ENCODE data around the gene COL6A2.

The COL6A2 gene

DNA sequence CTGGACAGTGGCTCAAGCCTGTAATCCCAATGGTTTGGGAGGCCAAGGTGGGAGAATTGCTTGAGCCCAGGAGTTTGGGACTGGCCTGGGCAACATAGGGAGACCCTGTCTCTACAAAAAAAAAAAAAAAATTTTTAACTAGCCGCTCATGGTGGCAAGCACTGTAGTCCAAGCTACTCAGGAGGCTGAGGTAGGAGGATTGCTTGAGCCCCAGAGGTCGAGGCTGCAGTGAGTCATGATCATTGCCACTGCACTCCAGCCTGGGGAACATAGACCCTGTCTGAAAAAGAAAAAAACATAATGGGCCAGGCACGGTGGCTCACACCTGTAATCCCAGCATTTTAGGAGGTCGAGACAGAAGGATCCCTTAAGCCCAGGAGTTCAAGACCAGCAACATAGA, 81.0 kb downstream of the COL6A2 start:
- no peak for DNase-seq (ENCODE audit: low read depth)
- TF ChIP-seq, protein P1, sequence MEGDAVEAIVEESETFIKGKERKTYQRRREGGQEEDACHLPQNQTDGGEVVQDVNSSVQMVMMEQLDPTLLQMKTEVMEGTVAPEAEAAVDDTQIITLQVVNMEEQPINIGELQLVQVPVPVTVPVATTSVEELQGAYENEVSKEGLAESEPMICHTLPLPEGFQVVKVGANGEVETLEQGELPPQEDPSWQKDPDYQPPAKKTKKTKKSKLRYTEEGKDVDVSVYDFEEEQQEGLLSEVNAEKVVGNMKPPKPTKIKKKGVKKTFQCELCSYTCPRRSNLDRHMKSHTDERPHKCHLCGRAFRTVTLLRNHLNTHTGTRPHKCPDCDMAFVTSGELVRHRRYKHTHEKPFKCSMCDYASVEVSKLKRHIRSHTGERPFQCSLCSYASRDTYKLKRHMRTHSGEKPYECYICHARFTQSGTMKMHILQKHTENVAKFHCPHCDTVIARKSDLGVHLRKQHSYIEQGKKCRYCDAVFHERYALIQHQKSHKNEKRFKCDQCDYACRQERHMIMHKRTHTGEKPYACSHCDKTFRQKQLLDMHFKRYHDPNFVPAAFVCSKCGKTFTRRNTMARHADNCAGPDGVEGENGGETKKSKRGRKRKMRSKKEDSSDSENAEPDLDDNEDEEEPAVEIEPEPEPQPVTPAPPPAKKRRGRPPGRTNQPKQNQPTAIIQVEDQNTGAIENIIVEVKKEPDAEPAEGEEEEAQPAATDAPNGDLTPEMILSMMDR (conservative IDR thresholded peaks at IDR 0.05; ENCODE audit: low read depth, low read length): no peak
- no peak overlapping the region for H3K4me3 ChIP-seq (ENCODE audit: low read depth, low read length)
